A549 (cell line): Measurements from ENCODE around the gene MED13L. TPM values are rescaled to one million over a fixed set of nuclear protein-coding genes. Genes with fewer than 3 reads are reported as not detected.

Experiments
- ATAC-seq, 2 experiments: fragments of 200-7000 bp in 1 of 2; fragments of >200 bp in 1 of 2; cut with Nextera tagmentation in 1 of 2; cut with Tn5 transposase in 1 of 2; 3 replicates each; pipeline versions ENCODE4 v1.8.0 to v1.9.1; 2018 to 2020; ENCODE audit warnings: mild to moderate bottlenecking in 1 of 2, moderate library complexity in 1 of 2
- CTCF ChIA-PET: fragments of 300-600 bp; sonication (Branson Sonifier 250); formaldehyde crosslinking; extraction: SDS; loops from one replicate; lab custom pipeline; 2021; ENCODE audit warnings: antibody characterized with exemption, inconsistent platforms; lab: Yijun Ruan, JAX
- POLR2A ChIA-PET: fragments of 350-600 bp; formaldehyde crosslinking; extraction: SDS; loops from one replicate; lab custom pipeline; 2021; ENCODE audit warnings: antibody characterized with exemption, inconsistent platforms; lab: Yijun Ruan, JAX
- DNase-seq, 2 experiments: peaks; one replicate each; pipeline versions ENCODE4 v3.0.0 to v3.0.0-alpha.2; 2011 to 2016; ENCODE audit warnings: low read depth in 1 of 2, low spot score in 1 of 2
- FAIRE-seq: peaks from 2 replicates; lab custom pipeline; 2011; peaks lifted over from hg19 to GRCh38; lab: Jason Lieb, UNC
- H3K27ac ChIP-seq, 2 experiments: fragments of >200 bp; sonication (Bioruptor Twin); formaldehyde crosslinking; 3 replicates each; pipeline ENCODE4 v1.5.1; 2016 to 2017
- H3K4me1 ChIP-seq: fragments of >200 bp; sonication (Bioruptor Twin); formaldehyde crosslinking; 3 replicates; pipeline ENCODE4 v1.6.1; 2016
- H3K4me2 ChIP-seq: fragments of >200 bp; sonication (Bioruptor Twin); formaldehyde crosslinking; 3 replicates; pipeline ENCODE4 v1.6.1; 2016
- H3K4me3 ChIP-seq: fragments of >200 bp; sonication (Bioruptor Twin); formaldehyde crosslinking; 3 replicates; pipeline ENCODE4 v1.5.1; 2016
- H3K9me3 ChIP-seq: fragments of >200 bp; sonication (Bioruptor Twin); formaldehyde crosslinking; 3 replicates; pipeline ENCODE4 v1.6.1; 2016
- BHLHE40 ChIP-seq: IDR thresholded peaks from 2 replicates; pipeline ENCODE4 v1.6.1; 2012; ENCODE audit warnings: low read depth, low read length, inconsistent platforms
- CBX8 ChIP-seq: fragments of 200-600 bp; sonication (generic); IDR thresholded peaks from 2 replicates; pipeline ENCODE4 v1.6.1; 2016
- E2F6 ChIP-seq: IDR thresholded peaks from 2 replicates; pipeline ENCODE4 v1.6.1; 2012; ENCODE audit warnings: low read depth, borderline replicate concordance
- EHMT2 ChIP-seq: fragments of 200-600 bp; sonication (generic); IDR thresholded peaks from 2 replicates; pipeline ENCODE4 v1.6.1; 2016; ENCODE audit warnings: antibody characterized with exemption, low read depth, mild to moderate bottlenecking, moderate library complexity
- ELK1 ChIP-seq: fragments of 150-350 bp; IDR thresholded peaks from 2 replicates; pipeline ENCODE4 v1.6.1; 2014; ENCODE audit warnings: low read depth, mild to moderate bottlenecking, low read length
- ESRRA ChIP-seq: fragments of 150-350 bp; IDR thresholded peaks from 2 replicates; pipeline ENCODE4 v1.6.1; 2014; ENCODE audit warnings: mild to moderate bottlenecking, low read length, borderline replicate concordance
- FOSL2 ChIP-seq, 2 experiments: fragments of 450-650 bp in 1 of 2; fragments of >200 bp in 1 of 2; sonication (Bioruptor Twin) in 1 of 2; formaldehyde crosslinking; IDR thresholded peaks; 2 replicates each; pipeline versions ENCODE4 v1.5.0 to v1.6.1; 2016 to 2020; ENCODE audit warnings: mild to moderate bottlenecking in 1 of 2, moderate library complexity in 1 of 2
- HDAC2 ChIP-seq: fragments of 200-600 bp; sonication (generic); IDR thresholded peaks from 2 replicates; pipeline ENCODE4 v1.6.1; 2016
- HES2 ChIP-seq: fragments of >200 bp; sonication (Bioruptor Twin); formaldehyde crosslinking; IDR thresholded peaks from 2 replicates; pipeline ENCODE4 v1.6.1; 2016
- HEYL ChIP-seq: fragments of 250-450 bp; sonication (Bioruptor Pico); IDR thresholded peaks from 2 replicates; pipeline ENCODE4 v1.8.0; 2021; ENCODE audit warnings: mild to moderate bottlenecking, moderate library complexity
- HOXB5 ChIP-seq: fragments of 250-450 bp; sonication (Bioruptor Pico); IDR thresholded peaks from 2 replicates; pipeline ENCODE4 v1.5.0; 2020; ENCODE audit warnings: mild to moderate bottlenecking, moderate library complexity
- JUNB ChIP-seq: fragments of >200 bp; sonication (Bioruptor Twin); formaldehyde crosslinking; IDR thresholded peaks from 2 replicates; pipeline ENCODE4 v1.6.1; 2016
- PHF8 ChIP-seq: fragments of 200-600 bp; sonication (generic); IDR thresholded peaks from 2 replicates; pipeline ENCODE4 v1.6.1; 2016; ENCODE audit warnings: low read depth, mild to moderate bottlenecking, antibody characterized with exemption, moderate library complexity, borderline replicate concordance
- POLR2A ChIP-seq: IDR thresholded peaks from 2 replicates; pipeline ENCODE4 v1.6.1; 2012; ENCODE audit warnings: mild to moderate bottlenecking, low read length
- POLR2AphosphoS2 ChIP-seq: conservative IDR thresholded peaks from 2 replicates; pipeline ENCODE4 v1.6.1; 2012; ENCODE audit warnings: low read length, improper control_type of control experiment, inconsistent platforms
- RARB ChIP-seq: fragments of 250-450 bp; sonication (Bioruptor Pico); IDR thresholded peaks from 2 replicates; pipeline ENCODE4 v1.8.0; 2021; ENCODE audit warnings: mild to moderate bottlenecking, moderate library complexity
- REST ChIP-seq: fragments of 200-600 bp; sonication (generic); IDR thresholded peaks from 2 replicates; pipeline ENCODE4 v1.6.1; 2016; ENCODE audit warnings: antibody characterized with exemption, mild to moderate bottlenecking, moderate library complexity
- SMC3 ChIP-seq: fragments of >200 bp; sonication (Bioruptor Twin); formaldehyde crosslinking; IDR thresholded peaks from 3 replicates; pipeline ENCODE4 v1.6.1; 2018; ENCODE audit warnings: inconsistent platforms
- TP53 ChIP-seq: fragments of 250-450 bp; sonication (Bioruptor Pico); IDR thresholded peaks from 2 replicates; pipeline ENCODE4 v1.5.0; 2021; ENCODE audit warnings: mild to moderate bottlenecking, moderate library complexity
- USF2 ChIP-seq: fragments of 450-650 bp; IDR thresholded peaks from 2 replicates; pipeline ENCODE4 v1.6.1; 2014; ENCODE audit warnings: antibody characterized with exemption
- ZNF302 ChIP-seq: fragments of 250-450 bp; sonication (Bioruptor Pico); IDR thresholded peaks from 2 replicates; pipeline ENCODE4 v1.9.0; 2021; ENCODE audit warnings: inconsistent platforms, mild to moderate bottlenecking, moderate library complexity
- ZSCAN20 ChIP-seq: fragments of 250-450 bp; sonication (Bioruptor Pico); IDR thresholded peaks from 2 replicates; pipeline ENCODE4 v1.8.0; 2022; ENCODE audit warnings: mild to moderate bottlenecking, moderate library complexity
- WGBS: methylation state at CpG from one replicate; pipeline ENCODE4 v1.1.6; 2017; ENCODE audit errors: missing lambda C conversion rate; 5-methylcytosine and 5-hydroxymethylcytosine counted together
- polyA plus RNA-seq, 4 experiments: library from polyadenylated mRNA; depleted of rRNA in 3 of 4; stranded (reverse); fragments of >200 nt; fragmentation: RNase III in 1 of 4; extraction: RNeasy Plus Mini Kit Qiagen cat#74134 plus additional on column Dnase treatment in 1 of 4; gene quantifications; 2 replicates in 3 of 4; 3 replicates in 1 of 4; pipeline ENCODE4 v1.2.3, GENCODE V29; 2011 to 2017

Gene MED13L
- polyA plus RNA-seq, 2 of the 4 experiments (the other 2 are of a cell fraction) = 23.2 to 134 TPM

- no peak for DNase-seq
- TF ChIP-seq E2F6 (no peak), ESRRA (no peak), POLR2A (no peak), EHMT2 (no peak), HES2 (no peak), PHF8 (no peak), TP53 (CRISPR knock-in tag) (no peak), HDAC2 (no peak), HEYL (CRISPR knock-in tag) (no peak), JUNB (no peak), ZSCAN20 (CRISPR knock-in tag) (no peak), SMC3 (no peak), BHLHE40 (no peak), FOSL2 (IDR thresholded peaks at IDR 0.05) (no peak), FOSL2 (CRISPR knock-in tag; IDR thresholded peaks at IDR 0.05) (no peak)
- Histone ChIP-seq H3K9me3 (no peaks in the 10 kb centered on the region), H3K4me1 (peaks cover 31% of the 10 kb centered on the region), H3K4me2 (no peak overlapping the region), H3K4me3 (no peak overlapping the region), H3K27ac (no peak overlapping the region)
- no peak for ATAC-seq
- FAIRE-seq = no peak
- WGBS = 70% methylated on average over 2 of the region's 2 CpGs
- ChIA-PET POLR2A (no interaction called here), CTCF (no interaction called here)
Observed at GRCh38 chr12:116024769-116025168, 252.7 kb downstream of the MED13L start.

- H3K4me2 ChIP-seq = no peak overlapping the region
Observed at GRCh38 chr12:116019415-116019814, 258.1 kb downstream of the MED13L start.

More at GRCh38 chr12:116019415-116019814, 258.1 kb downstream of the MED13L start:
- FAIRE-seq = no peak
- peaks cover 5% of the 10 kb centered on the region; the same call in 1 of the 3 replicates for H3K4me1 ChIP-seq
- H3K27ac ChIP-seq = no peak overlapping the region
- no peak for DNase-seq
- TF ChIP-seq CBX8 (no peak), RARB (CRISPR knock-in tag) (no peak), ZNF302 (CRISPR knock-in tag) (no peak), ELK1 (no peak), HOXB5 (CRISPR knock-in tag) (no peak), USF2 (no peak), SMC3 (no peak), TP53 (CRISPR knock-in tag) (no peak), FOSL2 (IDR thresholded peaks at IDR 0.05) (no peak), FOSL2 (CRISPR knock-in tag; IDR thresholded peaks at IDR 0.05) (no peak), REST (no peak), HDAC2 (no peak), POLR2AphosphoS2 (no peak)
- H3K4me3 ChIP-seq = no peak overlapping the region
- no peaks in the 10 kb centered on the region for H3K9me3 ChIP-seq
- POLR2A ChIA-PET = no interaction called here
- CTCF ChIA-PET = no interaction called here
- no peak for ATAC-seq
